IPS-15b (cell line): ENCODE data around the gene MXRA8.

Experiments used
- H3K27me3 ChIP-seq: one replicate; pipeline ENCODE4 v1.6.1; 2013; ENCODE audit warnings: low read length; ENCODE audit not compliant: control insufficient read depth, insufficient read depth
- H3K36me3 ChIP-seq: one replicate; pipeline ENCODE4 v1.6.1; 2013; ENCODE audit warnings: low read length; ENCODE audit not compliant: control insufficient read depth, insufficient read depth
- H3K4me1 ChIP-seq: one replicate; pipeline ENCODE4 v1.6.1; 2013; ENCODE audit warnings: mild to moderate bottlenecking, low read length; ENCODE audit not compliant: control insufficient read depth, insufficient read depth
- H3K4me3 ChIP-seq: one replicate; pipeline ENCODE4 v1.5.1; 2013; ENCODE audit warnings: low read depth, low read length
- H3K9ac ChIP-seq: one replicate; pipeline ENCODE4 v1.6.1; 2013; ENCODE audit warnings: low read depth, mild to moderate bottlenecking, low read length
- H3K9me3 ChIP-seq: one replicate; pipeline ENCODE4 v1.6.1; 2013; ENCODE audit warnings: mild to moderate bottlenecking, low read length; ENCODE audit not compliant: control insufficient read depth, insufficient read depth

The MXRA8 gene

DNA sequence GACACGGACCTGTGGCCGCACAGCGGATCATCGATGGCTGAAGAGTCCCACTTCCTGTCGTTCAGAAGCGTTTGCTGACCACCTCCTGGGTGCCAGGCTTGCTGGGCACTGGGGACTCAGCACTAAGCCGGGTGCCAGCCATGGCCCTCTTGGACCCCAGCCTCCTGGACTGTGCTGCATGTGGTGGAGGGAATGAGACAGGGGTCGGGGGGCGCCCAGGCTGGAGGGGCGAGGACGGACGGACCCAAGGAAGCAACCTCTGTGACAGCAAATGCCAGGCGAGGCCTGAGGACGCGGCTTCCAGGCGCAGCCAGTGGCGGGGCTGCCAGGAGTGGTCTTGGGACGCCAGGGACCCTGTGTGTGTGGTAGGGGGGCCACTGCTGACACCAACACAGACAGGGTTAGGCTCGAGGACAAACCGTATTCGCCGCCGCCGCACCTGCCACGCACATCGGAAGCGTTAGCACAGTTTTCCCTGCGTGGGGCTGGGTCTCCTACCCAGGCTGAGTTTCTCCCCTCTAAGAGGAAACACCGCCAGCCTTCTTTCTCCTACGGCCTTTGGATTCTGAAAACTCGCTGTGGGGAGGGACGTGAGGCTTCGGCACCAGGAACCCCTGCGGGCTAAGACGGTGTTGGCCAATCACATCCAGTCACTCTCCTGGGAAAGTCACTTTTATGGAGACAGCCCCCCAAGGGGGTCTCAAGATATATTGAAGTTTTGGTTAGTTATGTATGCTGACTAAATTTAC lies 3.1 kb upstream of the MXRA8 start:
- no peak overlapping the region for H3K9ac ChIP-seq
- no peaks in the 10 kb centered on the region for H3K36me3 ChIP-seq
- H3K27me3 ChIP-seq, result no peaks in the 10 kb centered on the region
- peaks cover 5% of the 10 kb centered on the region for H3K9me3 ChIP-seq
- peaks cover 5% of the 10 kb centered on the region for H3K4me1 ChIP-seq
- no peak overlapping the region for H3K4me3 ChIP-seq

DNA sequence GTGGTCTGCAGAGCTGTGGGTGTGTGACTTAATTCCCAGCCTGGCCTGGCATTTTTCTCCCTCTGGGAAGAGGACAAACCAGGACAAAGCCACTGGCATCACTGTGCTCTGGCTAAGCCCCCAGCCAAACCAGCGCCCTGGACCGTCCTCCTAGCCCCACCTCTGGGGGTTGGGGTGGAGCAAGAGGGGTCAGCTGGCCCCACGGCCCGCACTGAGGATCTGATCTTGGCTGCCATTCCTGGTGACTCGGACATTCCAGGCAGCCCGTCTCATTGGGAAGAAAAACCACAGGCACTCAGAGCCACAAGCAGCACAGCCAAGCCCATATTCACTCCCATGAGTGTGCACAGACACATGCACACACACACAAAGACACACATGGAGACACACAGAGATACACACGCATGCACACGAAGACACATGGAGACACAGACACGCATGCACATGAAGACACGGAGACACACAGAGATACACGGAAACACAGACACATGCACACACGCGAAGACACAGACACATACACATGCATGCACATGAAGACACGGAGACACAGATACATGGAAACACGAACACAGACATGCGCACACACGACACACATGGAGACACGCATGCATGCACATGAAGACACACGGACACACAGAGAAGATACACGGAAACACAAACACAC lies 2.3 kb upstream of the MXRA8 start:
- Histone ChIP-seq H3K4me3 (no peak overlapping the region), H3K27me3 (no peaks in the 10 kb centered on the region), H3K4me1 (peaks cover 5% of the 10 kb centered on the region), H3K9ac (no peak overlapping the region), H3K9me3 (no peaks in the 10 kb centered on the region), H3K36me3 (no peaks in the 10 kb centered on the region)

DNA sequence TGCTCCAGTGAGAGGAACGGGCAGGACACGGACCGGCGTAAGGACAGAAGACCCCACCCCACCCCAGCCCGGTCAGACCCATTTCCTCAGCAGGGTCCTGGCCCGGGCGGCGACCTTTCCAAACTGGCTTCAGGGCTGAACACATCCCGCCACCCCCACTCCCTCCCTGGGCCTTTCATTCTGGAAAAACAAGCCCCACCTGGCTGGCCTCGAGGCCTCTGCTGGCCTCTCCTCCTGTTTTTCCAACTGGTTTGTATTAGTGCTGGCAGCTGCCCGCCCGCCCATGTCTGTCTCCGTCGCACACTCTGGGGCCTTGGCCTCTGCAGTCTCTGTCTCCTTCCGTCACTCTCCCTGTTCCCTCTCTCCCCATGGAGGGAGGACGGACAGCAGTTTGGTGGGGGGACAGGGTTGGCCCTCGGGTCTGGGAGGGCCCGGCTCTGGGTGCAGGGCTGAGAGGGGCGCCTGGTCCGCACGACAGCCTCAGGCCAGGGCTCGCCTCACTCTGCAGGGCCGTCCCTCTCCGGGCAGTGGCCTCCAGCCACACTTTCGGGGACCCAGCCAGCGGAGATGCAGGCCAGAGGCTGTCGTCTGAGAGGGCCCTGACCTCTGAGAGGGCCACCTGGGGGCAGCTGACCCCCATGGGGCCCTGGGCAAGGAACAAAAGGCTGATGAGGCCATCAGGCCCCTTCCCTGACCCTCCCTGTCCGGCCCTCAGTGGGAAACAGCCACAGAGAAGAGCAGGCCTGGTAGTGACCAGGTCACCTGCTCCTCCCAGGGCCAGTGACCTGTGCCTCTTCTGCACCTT lies 1.5 kb upstream of the MXRA8 start:
- Histone ChIP-seq H3K9me3 (no peaks in the 10 kb centered on the region), H3K4me3 (no peak overlapping the region), H3K9ac (no peak overlapping the region), H3K27me3 (no peaks in the 10 kb centered on the region), H3K4me1 (peaks cover 5% of the 10 kb centered on the region), H3K36me3 (no peaks in the 10 kb centered on the region)

DNA sequence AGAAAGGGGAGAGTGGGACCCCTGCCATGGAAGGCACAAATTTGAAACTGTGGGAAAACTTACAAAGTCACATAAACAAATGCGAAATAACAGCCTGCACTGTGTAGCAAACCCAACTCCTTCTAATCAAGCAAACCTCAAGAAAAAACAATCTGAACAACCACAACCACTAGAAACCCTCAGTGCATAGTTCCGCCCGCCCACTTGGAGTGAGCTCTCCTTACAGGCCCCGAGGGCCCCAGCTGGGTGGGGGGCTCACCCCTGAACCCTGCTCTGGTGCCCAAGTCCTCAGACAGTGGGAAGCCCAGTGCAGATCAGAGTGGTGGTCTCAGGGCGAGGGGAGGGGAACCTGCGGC lies 931 bp upstream of the MXRA8 start:
- Histone ChIP-seq H3K9ac (peak overlapping the region; percentile 37), H3K36me3 (no peaks in the 10 kb centered on the region), H3K27me3 (peaks cover 2% of the 10 kb centered on the region), H3K4me3 (no peak overlapping the region), H3K4me1 (peaks cover 5% of the 10 kb centered on the region), H3K9me3 (no peaks in the 10 kb centered on the region)

DNA sequence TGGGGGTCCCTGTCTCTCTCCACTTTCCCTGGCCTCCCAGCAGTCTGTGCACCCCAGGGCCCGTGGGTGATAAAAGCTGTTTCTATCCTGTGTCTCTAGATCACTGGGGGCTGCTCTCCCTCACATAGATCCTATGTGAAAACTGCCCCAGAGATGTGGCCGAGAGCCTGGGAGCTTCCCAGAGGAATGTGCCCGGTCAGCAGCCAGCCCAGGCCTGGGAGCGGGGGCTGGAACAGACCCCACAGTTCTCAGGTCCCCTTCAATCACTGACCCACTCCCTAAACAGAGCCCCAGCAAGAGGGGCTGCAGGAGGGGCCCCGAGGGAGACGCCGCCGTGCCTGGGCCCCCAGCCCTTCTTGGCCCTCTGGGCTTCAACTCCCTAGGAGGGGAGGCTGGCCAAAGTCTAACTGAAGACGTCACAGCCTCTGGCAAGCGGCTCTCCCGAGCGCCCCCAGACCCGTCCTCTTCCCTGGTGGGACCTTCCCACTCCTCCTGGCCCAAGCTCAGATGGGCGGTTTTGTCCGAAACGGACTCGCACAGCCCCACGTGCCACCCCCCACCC lies 403 bp downstream of the MXRA8 start:
- peak overlapping the region; percentile 5 for H3K9ac ChIP-seq
- H3K4me1 ChIP-seq, result peaks cover 5% of the 10 kb centered on the region
- H3K4me3 ChIP-seq, result peak overlapping the region; percentile 37
- H3K9me3 ChIP-seq, result no peaks in the 10 kb centered on the region
- H3K27me3 ChIP-seq, result peaks cover 2% of the 10 kb centered on the region
- H3K36me3 ChIP-seq, result no peaks in the 10 kb centered on the region

DNA sequence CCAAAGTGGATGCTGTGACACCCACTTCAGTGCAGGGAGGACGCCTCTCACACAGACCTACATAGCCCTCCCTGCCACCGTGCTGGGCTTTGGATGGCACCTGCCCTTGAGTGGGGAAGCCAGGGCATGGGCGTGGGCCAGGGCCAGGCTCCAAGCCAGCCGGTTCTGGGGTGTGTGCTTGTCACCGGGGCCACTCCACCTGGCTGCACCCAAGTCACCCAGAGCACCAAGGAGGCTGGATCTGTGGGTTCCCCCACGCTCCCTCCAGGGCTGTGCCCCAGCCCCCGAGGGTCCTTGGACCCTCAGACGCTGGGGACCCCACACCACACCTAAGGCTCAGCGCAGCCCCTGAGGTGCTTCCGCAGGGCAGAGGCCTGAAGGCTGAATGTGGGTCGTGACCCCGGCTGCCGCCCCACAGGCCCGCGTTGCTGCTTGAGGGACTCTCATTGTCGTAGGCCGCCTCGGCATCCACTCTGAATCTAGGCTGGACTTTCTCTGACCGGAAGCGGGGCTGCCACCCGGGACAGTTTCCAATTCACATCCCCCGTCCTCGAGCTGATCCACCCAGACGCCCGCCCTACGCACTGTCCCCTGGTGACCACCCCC lies 1.5 kb downstream of the MXRA8 start:
- peaks cover 3% of the 10 kb centered on the region for H3K4me1 ChIP-seq
- H3K4me3 ChIP-seq, result no peak overlapping the region
- no peak overlapping the region for H3K9ac ChIP-seq

DNA sequence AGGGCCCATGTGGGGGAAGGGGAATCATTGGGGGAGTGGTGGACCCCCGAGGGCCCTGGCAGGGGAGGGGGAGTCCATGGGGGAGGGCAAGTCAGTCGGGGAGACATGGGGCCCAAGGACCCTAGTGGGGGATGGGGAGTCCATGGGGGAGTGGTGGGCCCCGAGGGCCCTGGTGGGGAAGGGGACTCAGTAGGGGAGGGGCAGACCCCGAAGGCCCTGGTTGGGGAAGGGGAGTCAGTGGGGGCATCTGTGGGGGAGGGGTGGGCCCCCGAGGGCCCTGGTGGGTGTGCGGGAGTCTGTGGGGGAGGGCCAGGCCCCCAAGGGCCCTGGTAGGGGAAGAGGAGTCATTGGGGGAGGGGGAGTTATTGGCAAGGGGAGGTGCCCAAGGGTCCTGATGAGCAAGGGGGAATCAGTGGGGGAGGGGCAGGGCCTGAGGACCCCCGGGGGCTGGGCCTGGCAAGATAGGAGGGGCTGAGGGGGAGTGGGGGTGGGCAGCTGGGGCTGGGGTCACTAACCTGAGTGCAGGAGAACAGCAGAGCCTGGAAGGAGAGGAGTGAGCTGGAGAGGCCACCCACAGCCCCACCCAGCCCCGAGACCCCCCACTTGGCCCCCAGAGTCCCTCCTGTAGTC lies 2.1 kb downstream of the MXRA8 start:
- H3K36me3 ChIP-seq, result no peaks in the 10 kb centered on the region
- H3K4me1 ChIP-seq, result peaks cover 3% of the 10 kb centered on the region
- peaks cover 2% of the 10 kb centered on the region for H3K27me3 ChIP-seq
- H3K9me3 ChIP-seq, result no peaks in the 10 kb centered on the region
- H3K4me3 ChIP-seq, result no peak overlapping the region
- no peak overlapping the region for H3K9ac ChIP-seq

More for the DNA sequence above, 1.5 kb downstream of the MXRA8 start:
- H3K36me3 ChIP-seq, result no peaks in the 10 kb centered on the region
- no peaks in the 10 kb centered on the region for H3K9me3 ChIP-seq
- peaks cover 2% of the 10 kb centered on the region for H3K27me3 ChIP-seq

DNA sequence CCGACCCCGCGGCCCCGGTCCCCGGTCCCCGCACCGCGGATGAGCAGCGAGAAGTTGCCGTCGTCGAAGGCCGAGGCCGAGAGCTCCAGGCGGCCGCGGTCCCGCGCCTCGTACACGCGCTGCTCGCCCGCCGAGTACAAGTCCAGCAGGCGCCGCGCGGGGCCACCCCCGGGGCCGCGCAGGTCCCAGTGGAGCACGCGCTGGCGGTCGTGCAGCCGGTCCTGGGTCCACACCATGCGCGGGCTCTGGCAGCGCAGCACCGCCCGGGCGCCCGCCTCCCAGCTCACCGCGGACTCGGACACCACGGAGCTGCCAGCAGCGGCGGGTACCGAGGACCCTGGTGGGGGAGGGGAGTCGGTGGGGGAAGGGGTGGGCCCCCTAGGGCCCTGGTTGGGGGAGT lies 2.9 kb downstream of the MXRA8 start:
- Histone ChIP-seq H3K9ac (no peak overlapping the region), H3K36me3 (no peaks in the 10 kb centered on the region), H3K27me3 (peaks cover 2% of the 10 kb centered on the region), H3K4me3 (no peak overlapping the region), H3K9me3 (no peaks in the 10 kb centered on the region), H3K4me1 (peaks cover 3% of the 10 kb centered on the region)

DNA sequence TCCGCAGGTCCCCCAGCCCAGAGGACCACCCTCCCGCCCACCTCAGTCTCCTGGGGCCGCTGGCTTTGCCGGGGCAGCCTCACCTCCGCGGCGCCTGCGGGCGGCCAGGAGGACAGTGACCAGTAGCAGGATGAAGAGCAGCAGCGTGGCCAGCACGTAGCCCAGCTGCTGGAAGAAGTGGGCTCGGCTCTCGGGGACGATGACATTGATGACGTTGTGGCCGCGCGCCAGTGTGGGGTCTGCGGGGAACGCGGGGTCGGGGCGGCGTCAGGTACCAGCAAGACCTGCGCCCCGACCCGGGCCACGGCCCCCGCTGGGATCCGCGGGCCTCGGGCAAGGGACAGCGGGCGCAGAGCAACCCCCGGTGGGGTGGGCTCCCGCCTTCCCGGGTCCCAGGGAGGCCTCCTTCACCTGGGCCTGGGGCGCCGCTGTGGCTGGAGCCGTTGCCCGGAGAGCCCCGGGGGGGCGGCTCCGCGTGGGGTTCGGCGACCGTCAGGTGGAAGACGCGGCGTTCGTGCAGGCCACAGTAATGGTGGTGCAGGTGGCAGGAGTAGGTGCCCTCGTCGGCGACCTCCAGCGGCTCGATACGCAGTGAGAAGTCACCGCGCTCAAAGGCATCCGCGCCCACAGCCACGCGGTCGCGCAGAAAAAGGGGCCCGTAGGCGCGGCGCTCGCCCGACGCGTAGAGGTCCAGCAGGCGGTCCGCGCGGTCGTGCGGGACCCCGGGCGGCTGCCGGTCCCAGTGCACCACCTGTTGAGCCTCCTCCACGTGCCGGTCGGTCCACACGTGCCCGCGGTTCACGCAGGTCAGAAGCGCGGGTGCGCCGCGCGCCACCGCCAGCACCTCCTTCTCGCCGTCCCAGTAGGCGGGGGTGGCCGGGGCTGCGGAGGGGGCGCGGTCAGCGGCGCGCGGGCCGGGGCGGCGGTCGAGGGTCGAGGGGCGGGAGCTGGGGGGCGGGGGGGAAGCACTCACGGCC lies 3.8 kb downstream of the MXRA8 start:
- peaks cover 2% of the 10 kb centered on the region for H3K27me3 ChIP-seq
- H3K9ac ChIP-seq, result no peak overlapping the region
- H3K4me1 ChIP-seq, result peaks cover 3% of the 10 kb centered on the region
- H3K4me3 ChIP-seq, result peak overlapping the region; percentile 43
- no peaks in the 10 kb centered on the region for H3K9me3 ChIP-seq
- H3K36me3 ChIP-seq, result no peaks in the 10 kb centered on the region

DNA sequence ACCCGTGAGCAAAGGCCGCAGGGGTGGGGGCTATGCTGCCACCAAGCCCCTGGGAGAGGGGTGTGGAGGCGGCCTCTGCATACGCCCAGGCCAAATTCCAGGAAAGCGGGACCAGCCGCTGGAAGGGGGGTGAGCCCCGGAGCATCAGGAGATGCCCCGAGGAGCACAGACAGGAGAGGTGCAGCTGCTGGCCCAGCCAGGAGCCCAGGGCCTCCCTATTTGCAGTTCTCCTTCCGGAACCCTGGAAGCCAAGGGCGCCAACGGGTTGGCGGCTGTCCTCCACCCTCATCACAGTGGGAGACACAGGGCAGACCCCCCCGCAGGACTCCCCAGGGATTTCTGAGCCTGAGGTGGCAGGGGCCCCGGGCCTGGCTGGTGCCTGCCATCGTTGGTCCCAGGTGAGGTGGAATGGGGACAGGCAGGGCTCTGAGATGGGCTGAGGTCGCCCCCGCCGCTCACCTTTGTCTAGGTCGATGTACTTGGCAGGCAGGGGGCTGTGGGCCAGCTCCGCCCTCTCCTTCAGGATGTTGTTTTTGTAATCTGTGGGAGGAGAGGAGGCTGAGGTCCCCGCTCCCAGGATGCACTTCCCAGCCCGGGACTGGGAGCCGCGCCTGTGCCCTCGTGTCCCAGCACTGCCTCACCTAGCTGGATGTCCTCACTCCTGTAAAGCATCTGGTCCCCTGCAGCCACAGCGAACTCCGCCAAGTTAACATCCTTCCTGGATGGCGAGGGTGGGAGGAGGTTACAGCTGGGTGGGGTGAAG lies 4.8 kb downstream of the MXRA8 start:
- Histone ChIP-seq H3K36me3 (no peaks in the 10 kb centered on the region), H3K27me3 (peaks cover 2% of the 10 kb centered on the region), H3K9ac (no peak overlapping the region), H3K9me3 (no peaks in the 10 kb centered on the region), H3K4me1 (peaks cover 3% of the 10 kb centered on the region), H3K4me3 (peak overlapping the region; percentile 43)
